Tibial nerve (tissue), 3 donors: Measurements from ENCODE around the gene FBXO38.

ENCODE experiments used
- CTCF ChIP-seq, 5 experiments: fragments of 200-600 bp in 3 of 5; fragments of 450-650 bp in 2 of 5; sonication (generic) in 3 of 5; IDR thresholded peaks; one replicate each; pipeline ENCODE4 v1.5.1; 2016 to 2019; ENCODE audit warnings: antibody characterized with exemption in 5 of 5, mild to moderate bottlenecking in 3 of 5, moderate library complexity in 2 of 5
- POLR2A ChIP-seq, 2 donors: fragments of 450-650 bp; IDR thresholded peaks; one replicate each; pipeline ENCODE4 v1.6.1; 2017; ENCODE audit warnings: antibody characterized with exemption in 2 of 2, mild to moderate bottlenecking in 2 of 2, moderate library complexity in 2 of 2

- no peak for TF ChIP-seq POLR2A (IDR thresholded peaks at IDR 0.05)
- no peak for TF ChIP-seq CTCF (IDR thresholded peaks at IDR 0.05)
These were observed 7.6 kb upstream of the FBXO38 start for GRCh38 chr5:148376198-148376597.
